ENCODE measurements around the gene FTH1. TPM values are rescaled to one million over a fixed set of nuclear protein-coding genes. Genes with fewer than 3 reads are reported as not detected.
A peak's percentile ranks its signal among the peaks of the same experiment; 100 is the strongest.
"Not testable (repeated sequence)": the region's sequence is repeated elsewhere in the genome, so short reads cannot be mapped to it uniquely, and the experiment has no call there.

Gene FTH1
- total RNA-seq, 1 experiment from 2014 or later, result 869 TPM

DNA sequence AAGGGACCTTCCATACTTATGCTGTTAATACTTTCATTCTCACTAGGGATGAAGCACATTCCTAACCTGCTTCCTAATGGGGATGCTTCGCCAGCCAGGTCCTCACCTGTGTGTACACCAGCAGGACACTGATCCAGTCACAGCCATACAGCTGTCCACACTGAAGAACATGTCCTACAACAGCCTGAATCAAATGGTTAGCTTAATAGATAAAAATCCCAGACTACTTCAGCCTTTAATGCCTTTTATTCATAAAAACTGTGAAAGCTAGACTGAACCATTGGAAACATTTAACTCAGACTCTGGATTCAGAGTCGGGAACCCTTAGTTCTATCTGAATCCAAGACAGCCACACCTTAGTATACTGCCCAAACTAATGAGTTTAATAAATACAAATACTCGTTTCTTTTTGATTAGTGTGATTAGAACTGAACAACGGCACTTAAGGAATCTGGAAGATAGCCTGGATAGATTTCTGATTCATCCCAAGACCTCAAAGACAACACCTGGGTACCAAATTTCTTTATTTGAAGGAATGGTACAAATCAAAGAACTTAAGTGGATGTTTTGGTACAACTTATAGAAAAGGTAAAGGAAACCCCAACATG is 3.3 kb downstream of the FTH1 start:
- DNase-seq (ENCODE audit: low read depth), result no peak

DNA sequence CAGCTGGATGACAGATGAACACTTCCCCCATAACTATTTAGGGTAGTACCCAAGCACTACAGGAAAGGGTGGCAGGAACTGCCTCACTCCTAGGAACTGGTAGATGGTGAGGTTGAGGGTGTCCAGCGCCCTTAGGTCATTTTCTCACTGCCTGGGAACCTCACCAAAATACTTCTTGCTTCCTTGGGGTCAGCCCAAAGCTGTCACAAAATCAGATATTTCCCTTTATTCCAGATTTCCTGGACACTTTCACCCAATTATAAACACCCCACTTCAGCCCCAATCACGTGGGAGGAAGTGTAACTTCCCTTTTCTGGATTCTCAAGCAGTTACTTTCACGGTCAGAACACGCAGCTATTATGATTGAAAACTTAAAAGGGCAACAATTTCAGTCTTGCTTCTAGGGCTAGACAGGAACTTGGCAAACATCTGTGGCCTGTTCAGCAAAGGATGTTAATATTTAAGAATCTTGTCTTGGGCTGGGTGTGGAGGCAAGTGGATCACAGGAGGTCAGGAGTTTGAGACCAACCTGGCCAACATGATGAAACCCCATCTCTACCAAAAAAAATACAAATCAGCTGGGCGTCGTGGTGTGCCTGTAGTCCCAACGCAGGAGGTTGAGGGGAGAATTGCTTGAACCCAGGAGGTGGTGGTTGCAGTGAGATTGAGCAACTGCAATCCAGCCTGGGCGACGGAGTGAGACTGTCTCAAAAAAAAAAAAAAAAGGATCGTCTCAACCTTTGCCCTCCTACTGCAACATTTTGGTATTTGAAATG is 4.0 kb downstream of the FTH1 start:
- peak; percentile 83 for DNase-seq (ENCODE audit: low read depth)

DNA sequence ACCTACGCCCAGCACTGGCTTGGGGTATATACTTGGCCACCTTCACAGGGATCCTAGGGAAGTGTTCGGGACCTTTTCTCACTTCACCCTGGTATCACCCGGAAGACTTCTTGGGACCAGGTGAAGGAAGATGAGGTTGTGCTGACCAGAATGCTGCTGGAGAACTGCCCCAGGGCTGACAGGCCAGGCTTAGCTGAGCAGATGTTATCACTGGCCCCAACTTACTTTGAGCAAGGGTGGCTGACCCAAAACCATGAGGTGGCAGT is 4.5 kb downstream of the FTH1 start:
- DNase-seq (ENCODE audit: low read depth), result no peak

DNA sequence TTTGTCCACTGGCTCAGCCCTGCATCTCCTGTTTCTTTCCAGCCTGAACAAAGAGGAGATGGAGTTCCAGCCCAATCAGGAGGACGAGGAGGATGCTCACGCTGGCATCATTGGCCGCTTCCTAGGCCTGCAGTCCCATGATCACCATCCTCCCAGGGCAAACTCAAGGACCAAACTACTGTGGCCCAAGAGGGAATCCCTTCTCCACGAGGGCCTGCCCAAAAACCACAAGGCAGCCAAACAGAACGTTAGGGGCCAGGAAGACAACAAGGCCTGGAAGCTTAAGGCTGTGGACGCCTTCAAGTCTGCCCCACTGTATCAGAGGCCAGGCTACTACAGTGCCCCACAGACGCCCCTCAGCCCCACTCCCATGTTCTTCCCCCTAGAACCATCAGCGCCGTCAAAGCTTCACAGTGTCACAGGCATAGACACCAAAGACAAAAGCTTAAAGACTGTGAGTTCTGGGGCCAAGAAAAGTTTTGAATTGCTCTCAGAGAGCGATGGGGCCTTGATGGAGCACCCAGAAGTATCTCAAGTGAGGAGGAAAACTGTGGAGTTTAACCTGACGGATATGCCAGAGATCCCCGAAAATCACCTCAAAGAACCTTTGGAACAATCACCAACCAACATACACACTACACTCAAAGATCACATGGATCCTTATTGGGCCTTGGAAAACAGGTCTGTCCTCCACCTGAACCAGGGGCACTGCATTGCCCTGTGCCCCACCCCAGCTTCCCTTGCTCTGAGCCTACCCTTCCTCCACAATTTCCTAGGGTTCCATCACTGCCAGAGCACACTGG is 5.0 kb downstream of the FTH1 start:
- DNase-seq (ENCODE audit: low read depth), result peak; percentile 38

DNA sequence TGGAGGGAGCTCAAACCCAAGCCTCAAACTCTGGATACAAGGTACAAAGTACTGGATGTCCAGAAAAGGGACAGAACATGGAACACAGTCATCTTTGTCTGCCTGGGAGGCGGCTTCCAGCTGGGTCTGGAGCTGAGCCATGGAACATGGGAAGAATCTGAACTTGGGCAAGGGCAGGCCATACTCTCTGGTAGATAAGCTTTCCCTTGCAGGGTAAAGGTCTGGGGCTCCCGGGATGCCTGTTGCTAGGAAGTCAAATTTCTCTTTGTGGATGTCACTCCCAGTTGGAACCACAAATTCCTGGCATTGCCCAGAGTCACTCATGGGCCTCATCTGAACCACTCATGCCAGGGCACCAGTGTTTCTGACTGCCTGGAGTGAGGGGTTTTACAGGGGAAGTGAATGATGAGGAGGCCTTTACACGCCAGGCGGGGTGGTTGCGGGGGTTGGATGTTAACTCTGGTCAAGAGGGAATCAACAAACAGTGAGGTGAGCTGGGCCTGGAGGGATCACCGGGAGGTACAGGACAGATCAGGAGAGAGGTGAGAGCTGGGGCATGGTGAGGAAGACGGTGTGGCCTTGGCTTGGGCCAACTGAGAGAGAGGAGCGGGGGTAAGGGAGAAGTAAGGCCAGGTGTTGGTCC is 5.7 kb downstream of the FTH1 start:
- peak; percentile 83 for DNase-seq (ENCODE audit: low read depth)

DNA sequence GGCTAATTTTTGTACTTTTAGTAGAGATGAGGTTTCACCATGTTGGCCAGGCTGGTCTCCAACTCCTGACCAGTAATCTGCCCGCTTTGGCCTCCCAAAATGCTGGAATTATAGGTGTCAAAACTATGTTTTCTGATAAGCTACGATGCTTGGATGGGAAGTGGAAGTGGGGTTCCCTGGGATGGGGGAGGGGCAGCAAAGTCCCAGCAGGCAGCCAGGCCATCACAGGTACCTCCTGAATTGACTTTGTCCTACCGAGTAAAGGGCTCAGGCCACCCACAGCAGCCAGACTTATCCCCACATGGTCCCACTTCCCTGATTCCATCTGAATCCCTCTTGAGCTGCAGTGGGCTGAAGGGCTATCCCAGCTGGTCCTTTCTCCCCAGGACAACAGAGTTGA is 6.9 kb downstream of the FTH1 start:
- no peak for DNase-seq (ENCODE audit: low read depth)

DNA sequence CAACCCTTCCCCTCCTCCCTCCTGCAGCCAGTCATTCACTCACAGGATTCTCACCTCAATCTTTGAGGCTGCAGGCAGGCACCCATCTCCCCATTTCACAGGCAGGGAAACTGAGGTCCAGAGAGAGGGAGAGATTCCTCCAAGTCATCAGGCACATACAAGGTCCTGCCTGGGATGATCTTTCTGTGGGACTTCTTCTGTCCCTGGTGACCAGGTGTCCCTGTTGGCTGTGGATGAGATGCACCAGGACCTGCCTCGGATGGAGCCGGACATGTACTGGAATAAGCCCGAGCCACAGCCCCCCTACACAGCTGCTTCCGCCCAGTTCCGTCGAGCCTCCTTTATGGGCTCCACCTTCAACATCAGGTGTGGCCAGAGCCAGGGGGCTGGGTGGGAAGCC is 7.8 kb downstream of the FTH1 start:
- DNase-seq (ENCODE audit: low read depth), result no peak

DNA sequence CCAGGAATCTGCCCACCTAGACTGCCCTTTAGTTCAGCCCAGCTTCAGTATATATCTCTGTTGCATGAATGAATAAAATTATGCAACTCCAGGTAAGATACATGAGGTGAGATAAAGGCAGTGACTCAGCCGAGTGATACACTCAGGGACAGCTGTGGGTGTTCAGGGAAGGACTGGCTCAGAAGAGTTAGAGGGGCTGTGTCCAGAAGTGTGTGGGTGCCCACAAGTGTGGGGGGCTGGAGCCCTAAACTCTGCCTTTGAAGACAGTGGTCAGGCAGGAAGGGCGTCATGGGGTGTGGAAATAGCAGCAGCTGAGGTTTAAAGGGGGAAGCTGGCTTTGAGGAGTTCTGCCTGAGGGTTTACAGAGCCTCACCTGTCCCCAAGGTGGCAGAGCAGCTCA is 8.3 kb downstream of the FTH1 start:
- DNase-seq (ENCODE audit: low read depth), result no peak

DNA sequence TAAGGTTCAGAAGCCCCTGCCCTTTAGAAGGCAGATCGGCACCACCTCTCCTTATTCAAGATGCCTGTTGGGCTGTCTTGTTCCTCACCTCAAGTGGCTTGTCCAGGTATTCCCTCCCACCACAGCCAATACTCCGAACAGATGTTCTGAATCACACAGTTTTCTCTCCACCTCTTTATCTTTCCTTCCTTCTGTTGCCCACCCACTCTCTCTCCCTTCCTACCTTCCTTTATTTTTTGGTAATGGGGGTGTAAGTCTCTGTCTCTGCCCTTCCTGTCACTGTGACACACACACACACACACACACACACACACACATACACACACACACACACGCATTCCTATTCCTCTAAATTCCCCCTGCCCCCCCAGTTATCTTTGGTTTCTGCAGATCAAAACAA is 8.8 kb downstream of the FTH1 start:
- no peak for DNase-seq (ENCODE audit: low read depth)

DNA sequence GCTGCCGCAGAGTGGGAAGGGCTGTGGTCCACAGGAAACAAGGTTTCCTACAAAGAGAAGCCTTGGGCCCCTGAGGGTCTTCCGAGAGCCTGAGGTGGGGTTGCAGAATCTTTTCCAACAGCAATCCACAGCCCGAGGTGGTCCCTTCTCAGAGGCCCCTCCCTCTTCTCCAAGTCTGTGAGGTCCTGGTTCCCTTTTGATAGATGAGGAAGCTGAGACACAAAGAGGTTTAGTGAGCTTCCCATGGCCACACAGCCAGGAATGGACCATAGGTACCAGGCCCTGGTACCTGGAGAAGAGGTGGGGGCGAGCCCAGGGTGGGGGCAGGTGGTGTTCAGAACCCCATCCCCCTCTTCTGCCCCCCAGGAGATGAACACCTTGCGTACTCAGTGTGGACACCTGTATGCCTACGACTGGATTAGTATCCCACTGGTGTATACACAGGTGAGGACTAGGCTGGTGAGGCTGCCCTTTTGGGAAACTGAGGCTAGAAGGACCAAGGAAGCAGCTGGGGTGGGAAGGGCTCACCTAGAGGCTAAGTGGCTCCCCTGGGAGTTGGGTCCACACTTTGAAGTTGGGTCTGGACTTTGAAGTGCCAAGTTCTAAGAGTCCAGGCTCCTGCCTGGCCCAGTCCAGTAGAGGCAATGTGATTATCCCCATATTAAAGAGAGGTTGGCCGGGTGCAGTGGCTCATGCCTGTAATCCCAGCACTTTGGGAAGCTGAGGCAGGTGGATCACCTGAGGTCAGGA is 10.2 kb downstream of the FTH1 start:
- no peak for DNase-seq (ENCODE audit: low read depth)

DNA sequence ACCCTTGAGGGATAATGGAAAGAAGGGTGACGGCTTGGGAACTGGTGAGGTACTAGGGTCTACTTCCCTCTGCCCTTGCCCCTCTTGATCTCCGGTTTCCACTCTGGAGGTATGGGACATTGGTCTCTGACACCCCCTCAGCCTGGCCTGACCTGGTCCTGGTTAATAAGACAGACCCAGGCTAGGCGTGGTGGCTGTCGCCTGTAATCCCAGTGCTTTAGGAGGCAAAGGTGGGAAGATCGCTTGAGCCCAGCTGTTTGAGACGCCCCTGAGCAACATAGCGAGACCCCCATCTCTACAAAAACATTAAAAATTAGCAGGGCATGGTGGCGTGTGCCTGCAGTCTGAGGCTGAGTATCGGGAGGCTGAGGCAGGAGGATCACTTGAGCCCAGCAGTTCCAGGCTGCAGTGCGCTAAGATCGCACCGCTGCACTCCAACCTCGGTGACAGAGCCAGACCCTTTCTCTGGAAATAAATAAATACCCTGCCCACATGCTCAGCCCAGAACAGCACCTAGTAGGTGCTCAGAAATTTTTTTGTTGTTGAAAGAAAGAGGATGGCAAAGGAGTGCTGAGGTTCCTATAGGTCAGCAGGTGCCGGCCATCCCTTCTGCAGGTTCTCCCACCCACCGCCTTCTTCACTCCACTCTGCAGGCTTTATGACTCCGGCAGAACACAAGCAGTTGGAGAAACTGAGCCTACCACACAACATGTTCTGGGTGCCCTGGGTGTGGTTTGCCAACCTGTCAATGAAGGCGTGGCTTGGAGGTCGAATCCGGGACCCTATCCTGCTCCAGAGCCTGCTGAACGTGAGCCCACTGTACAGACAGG is 11.0 kb downstream of the FTH1 start:
- DNase-seq (ENCODE audit: low read depth), result no peak

DNA sequence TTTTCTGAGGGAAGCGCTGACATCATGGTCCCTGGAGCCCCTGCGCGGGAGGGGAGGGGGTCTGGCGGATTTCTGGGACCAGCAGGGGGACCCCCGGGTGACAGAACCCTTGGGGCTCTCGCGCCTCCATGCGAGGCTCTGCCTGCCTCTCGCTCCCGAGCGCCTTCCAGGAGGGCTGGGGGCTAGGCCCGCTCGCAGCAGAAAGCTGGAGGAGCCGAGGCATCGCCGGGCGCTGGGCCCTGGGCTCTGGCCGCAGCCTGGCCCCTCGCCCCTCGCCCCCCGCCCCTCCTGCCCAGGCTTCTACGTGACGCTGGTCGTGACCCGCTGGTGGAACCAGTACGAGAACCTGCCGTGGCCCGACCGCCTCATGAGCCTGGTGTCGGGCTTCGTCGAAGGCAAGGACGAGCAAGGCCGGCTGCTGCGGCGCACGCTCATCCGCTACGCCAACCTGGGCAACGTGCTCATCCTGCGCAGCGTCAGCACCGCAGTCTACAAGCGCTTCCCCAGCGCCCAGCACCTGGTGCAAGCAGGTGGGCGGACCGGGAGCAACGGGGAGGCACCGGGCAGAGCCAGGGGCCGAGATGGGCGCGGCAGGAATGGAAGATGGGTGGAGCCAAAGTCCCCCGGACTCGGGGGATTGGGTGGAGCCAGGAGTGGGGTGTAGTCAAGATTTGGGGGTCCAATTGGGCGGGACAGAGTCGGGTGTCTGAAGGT is 11.9 kb downstream of the FTH1 start:
- no peak for DNase-seq (ENCODE audit: low read depth)

DNA sequence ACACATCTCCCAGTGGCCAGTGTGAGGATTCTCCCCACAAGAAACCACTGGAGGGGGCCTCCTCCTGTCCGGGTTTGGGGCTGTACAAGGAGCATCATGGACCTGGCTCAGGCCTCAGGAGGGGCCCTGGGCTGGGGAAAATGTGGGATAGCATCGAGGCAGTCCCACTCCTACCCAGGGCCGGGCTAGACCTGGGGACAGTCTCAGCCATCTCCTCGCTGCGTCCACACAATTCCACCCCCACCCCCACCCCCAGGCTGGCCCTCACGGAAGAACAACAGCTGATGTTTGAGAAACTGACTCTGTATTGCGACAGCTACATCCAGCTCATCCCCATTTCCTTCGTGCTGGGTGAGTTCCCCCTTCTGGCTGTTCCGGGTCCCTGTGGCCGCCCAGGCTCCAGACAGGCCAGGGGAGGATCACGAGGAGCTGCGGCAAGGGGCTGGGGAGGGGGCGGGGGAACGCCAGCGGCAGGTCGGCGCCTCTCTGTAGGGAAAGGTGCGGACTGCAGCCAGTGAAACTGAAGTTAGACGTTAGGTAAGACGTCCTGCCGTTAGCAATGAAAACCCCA is 12.5 kb downstream of the FTH1 start:
- peak; percentile 39 for DNase-seq (ENCODE audit: low read depth)

DNA sequence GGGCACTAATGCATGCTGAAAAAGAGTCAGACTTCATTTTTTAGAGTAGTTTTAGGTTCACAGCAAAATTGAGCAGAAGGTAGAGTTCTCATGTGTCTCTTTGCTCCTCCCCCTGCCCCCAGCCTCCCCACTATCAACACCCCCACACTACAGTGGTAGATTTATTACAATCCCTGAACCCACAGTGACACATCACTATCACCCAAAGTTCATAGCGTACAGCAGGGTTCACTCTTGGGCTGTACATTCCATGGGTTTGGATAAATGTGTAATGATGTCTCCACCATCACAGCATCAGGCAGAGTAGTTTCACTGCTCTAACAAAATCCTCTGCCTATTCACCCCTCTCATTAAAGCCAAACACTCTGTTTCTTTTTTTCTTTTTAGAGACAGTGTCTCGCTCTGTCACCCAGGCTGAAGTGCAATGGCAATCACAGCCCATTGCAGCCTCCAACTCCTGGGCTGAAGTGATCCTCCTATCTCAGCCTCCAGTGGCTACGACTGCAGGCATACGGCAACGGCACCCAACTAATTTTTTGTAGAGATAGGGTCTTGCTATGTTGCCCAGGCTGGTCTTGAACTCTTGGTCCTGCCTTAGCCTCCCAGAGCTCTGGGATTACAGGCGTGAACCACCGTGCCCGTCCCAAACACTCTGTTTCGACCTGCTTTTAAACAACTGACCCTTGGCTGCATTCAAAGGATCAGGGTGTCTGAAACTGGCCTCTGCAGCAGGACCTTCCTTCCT is 13.2 kb downstream of the FTH1 start:
- peak; percentile 38 for DNase-seq (ENCODE audit: low read depth)

DNA sequence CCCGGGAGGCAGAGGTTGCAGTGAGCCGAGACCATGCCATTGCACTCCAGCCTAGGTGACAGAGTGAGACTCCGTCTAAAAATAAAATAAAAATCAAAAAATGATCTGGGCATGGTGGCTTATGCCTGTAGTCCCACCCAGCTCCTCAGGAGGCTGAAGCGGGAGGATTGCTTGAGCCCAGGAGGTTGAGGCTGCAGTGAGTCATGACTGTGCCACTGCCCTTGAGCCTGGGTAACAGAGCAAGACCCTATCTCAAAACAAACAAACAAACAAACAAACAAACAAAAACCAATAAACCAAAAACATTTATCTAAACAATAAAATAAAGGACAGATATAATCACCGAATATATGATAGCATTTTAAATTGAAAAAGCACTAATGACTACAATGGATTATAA is 13.8 kb downstream of the FTH1 start:
- not testable (repeated sequence) for DNase-seq (ENCODE audit: low read depth)

DNA sequence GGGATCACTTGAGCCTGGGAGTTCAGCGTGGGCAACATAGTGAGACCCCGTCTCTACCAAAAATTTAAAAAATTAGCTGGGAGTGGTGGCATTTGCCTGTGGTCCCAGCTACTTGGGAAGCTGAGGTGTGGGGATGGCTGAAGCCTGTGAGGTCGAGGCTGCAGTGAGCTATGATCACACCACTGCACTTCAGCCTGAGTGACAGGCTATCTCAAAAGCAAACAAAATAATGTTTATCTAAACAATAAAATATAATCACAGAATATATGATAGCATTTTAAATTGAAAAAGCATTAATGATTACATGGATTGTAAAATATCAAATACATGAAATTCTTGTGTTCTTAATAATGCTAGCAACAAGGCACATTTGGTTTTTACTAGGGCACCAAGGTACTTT is 14.6 kb downstream of the FTH1 start:
- no peak for DNase-seq (ENCODE audit: low read depth)

DNA sequence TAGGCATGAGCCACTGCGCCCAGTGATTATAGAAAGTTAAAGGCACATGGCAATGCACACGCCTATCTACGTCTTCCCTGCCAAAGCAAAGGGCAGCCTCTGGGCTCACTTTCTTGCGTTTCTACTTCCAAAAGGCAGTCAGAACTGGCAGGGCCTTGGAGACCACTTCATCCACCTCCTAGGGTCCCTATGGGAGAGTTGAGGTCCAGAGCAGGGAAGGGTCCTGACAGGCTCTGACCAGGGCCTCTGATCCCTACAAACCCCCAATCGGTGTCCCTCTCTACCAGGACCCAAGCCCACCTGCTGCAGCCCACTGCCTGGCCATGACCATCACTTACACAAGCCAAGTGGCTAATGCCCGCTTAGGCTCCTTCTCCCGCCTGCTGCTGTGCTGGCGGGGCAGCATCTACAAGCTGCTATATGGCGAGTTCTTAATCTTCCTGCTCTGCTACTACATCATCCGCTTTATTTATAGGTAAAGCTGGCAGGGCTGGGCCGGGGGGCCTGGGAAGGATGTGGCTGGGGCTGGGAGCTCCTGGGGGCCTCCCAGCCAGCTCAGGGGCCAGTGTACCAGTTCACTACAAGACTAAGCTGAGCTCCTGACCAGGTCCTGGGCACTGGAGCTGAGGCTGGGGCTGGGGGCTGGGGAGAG is 15.8 kb downstream of the FTH1 start:
- no peak for DNase-seq (ENCODE audit: low read depth)

DNA sequence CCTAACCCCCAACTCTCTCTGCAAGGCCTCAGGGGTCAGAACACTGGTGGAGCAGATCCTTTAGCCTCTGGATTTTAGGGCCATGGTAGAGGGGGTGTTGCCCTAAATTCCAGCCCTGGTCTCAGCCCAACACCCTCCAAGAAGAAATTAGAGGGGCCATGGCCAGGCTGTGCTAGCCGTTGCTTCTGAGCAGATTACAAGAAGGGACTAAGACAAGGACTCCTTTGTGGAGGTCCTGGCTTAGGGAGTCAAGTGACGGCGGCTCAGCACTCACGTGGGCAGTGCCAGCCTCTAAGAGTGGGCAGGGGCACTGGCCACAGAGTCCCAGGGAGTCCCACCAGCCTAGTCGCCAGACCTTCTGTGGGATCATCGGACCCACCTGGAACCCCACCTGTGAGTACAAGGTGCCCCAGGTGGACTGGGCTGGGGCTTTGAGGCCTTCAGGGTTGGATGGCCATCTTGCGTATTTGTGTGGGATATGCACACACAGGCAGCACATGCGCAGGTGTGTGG is 17.3 kb downstream of the FTH1 start, which contains the start of gene BEST1:
Gene BEST1, plus strand, starts transcription at position 317 of the 513 bp plus-strand sequence. CDS start 1,456 bp downstream, outside the sequence.
- no peak for DNase-seq (ENCODE audit: low read depth)
